B cell (primary cell): ENCODE data around the gene LCN15.

ENCODE experiments used
- EZH2 ChIP-seq: IDR thresholded peaks from 2 replicates; pipeline ENCODE4 v1.6.1; 2012; ENCODE audit warnings: borderline replicate concordance, low read depth, mild to moderate bottlenecking, moderate library complexity, low read length; ENCODE audit not compliant: insufficient read depth, poor library complexity, severe bottlenecking
- TF ChIP-seq, protein P1 (sequence below): fragments of 200-600 bp; IDR thresholded peaks from one replicate; pipeline ENCODE4 v1.8.0; 2022; ENCODE audit warnings: antibody characterized with exemption, mild to moderate bottlenecking

DNA sequence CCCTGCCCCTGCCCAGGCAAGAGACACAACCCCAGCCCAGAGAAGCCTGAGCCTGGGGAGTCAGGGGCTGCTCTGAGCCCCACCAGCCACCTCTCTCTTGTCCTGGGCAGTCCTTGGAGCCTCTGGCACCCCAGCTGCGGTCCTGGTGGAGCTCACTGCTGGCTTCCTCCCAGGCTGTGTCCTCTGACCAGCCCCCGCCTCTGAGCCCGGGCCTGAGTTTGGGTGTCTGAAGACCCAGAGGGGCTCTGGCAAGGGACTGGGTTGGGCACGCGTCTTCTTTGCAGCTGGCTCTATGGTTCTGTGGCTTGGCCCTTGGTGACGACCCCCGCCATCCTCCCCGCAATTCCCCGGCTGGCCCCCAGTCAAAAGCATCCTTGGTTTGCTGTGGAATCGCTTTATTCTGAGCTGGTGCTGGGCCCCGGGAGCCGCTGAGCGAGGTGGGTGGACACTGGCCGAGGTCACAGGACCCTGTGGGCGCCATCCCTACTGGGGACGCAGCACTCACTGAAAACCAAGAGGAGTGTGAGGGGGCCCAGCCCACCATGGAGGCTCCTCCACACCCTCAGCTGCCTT is 20.6 kb downstream of the LCN15 start:
- TF ChIP-seq, protein P1, sequence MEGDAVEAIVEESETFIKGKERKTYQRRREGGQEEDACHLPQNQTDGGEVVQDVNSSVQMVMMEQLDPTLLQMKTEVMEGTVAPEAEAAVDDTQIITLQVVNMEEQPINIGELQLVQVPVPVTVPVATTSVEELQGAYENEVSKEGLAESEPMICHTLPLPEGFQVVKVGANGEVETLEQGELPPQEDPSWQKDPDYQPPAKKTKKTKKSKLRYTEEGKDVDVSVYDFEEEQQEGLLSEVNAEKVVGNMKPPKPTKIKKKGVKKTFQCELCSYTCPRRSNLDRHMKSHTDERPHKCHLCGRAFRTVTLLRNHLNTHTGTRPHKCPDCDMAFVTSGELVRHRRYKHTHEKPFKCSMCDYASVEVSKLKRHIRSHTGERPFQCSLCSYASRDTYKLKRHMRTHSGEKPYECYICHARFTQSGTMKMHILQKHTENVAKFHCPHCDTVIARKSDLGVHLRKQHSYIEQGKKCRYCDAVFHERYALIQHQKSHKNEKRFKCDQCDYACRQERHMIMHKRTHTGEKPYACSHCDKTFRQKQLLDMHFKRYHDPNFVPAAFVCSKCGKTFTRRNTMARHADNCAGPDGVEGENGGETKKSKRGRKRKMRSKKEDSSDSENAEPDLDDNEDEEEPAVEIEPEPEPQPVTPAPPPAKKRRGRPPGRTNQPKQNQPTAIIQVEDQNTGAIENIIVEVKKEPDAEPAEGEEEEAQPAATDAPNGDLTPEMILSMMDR: no peak
- TF ChIP-seq EZH2: no peak
